Measurements from ENCODE around the gene POLRMT.

- TF ChIP-seq, protein P1, sequence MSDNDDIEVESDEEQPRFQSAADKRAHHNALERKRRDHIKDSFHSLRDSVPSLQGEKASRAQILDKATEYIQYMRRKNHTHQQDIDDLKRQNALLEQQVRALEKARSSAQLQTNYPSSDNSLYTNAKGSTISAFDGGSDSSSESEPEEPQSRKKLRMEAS (IDR thresholded peaks at IDR 0.05) = no peak
- no peak for TF ChIP-seq TAF1 (IDR thresholded peaks at IDR 0.05; ENCODE audit: low read depth)
- TF ChIP-seq FOXM1 (IDR thresholded peaks at IDR 0.05; ENCODE audit: borderline replicate concordance, low read depth) = no peak
- TF ChIP-seq, protein P2, sequence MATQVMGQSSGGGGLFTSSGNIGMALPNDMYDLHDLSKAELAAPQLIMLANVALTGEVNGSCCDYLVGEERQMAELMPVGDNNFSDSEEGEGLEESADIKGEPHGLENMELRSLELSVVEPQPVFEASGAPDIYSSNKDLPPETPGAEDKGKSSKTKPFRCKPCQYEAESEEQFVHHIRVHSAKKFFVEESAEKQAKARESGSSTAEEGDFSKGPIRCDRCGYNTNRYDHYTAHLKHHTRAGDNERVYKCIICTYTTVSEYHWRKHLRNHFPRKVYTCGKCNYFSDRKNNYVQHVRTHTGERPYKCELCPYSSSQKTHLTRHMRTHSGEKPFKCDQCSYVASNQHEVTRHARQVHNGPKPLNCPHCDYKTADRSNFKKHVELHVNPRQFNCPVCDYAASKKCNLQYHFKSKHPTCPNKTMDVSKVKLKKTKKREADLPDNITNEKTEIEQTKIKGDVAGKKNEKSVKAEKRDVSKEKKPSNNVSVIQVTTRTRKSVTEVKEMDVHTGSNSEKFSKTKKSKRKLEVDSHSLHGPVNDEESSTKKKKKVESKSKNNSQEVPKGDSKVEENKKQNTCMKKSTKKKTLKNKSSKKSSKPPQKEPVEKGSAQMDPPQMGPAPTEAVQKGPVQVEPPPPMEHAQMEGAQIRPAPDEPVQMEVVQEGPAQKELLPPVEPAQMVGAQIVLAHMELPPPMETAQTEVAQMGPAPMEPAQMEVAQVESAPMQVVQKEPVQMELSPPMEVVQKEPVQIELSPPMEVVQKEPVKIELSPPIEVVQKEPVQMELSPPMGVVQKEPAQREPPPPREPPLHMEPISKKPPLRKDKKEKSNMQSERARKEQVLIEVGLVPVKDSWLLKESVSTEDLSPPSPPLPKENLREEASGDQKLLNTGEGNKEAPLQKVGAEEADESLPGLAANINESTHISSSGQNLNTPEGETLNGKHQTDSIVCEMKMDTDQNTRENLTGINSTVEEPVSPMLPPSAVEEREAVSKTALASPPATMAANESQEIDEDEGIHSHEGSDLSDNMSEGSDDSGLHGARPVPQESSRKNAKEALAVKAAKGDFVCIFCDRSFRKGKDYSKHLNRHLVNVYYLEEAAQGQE (IDR thresholded peaks at IDR 0.05; ENCODE audit: low read depth) = no peak
- no peak for TF ChIP-seq CREB1 (IDR thresholded peaks at IDR 0.05; ENCODE audit: low read depth)
- TF ChIP-seq ZBTB7A (IDR thresholded peaks at IDR 0.05; ENCODE audit: low read depth) = no peak
- no peak for TF ChIP-seq EGR1 (IDR thresholded peaks at IDR 0.05)
- no peak for TF ChIP-seq YY1 (IDR thresholded peaks at IDR 0.05; ENCODE audit: low read depth)
Measured at GRCh38 chr19:612941-613340, 20.4 kb downstream of the POLRMT start.

Measured in Ishikawa (cell line).